GM10266 (cell line): ENCODE results near the gene WDR48.

Source experiments
- DNase-seq: peaks from one replicate; pipeline ENCODE4 v3.0.0; 2012; ENCODE audit errors: extremely low spot score
- CTCF ChIP-seq: IDR thresholded peaks from 2 replicates; pipeline ENCODE4 v1.5.1; 2012; ENCODE audit warnings: mild to moderate bottlenecking, low read depth; ENCODE audit not compliant: control insufficient read depth, insufficient read depth; ENCODE audit errors: missing control alignments

Gene WDR48

DNA sequence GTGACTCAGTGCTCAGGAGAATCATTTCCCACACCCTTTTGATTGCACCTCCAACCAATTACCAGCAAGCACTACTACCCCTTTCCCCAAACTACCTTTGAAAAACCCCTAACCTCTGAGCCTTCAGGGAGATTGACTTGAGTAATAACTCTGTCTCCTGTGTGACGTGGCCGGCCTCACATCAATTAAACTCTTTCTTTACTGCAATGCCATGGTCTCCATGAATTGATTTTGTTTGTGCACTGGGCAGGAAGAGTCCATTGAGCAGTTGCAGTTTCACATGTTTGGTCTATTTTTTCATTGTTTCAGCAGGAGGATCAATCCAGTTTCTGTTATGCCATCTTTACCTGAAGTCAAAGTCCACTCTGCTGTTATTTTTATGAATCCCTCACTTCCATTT lies 32.5 kb upstream of the WDR48 start:
- no peak for DNase-seq
- TF ChIP-seq CTCF = no peak

DNA sequence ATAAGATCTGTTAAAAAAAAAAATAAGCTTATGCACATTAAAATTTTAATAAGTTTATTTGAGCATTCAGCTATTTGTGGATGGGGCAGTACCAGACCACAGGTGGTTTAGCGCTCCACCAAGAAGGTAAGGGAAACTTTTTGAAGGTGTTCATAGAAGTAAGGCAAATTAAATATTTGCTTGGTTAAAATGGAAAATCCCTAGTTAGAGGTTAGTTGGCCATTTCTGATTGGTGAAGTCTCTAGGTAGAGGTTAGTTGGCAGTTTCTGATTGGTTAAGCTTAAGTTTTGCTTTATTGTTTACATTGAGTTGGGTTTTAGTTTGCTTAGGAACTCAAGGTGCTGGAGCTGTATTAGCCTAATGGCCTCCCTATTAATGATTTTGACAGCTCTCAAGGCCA lies 30.8 kb upstream of the WDR48 start:
- no peak for DNase-seq

DNA sequence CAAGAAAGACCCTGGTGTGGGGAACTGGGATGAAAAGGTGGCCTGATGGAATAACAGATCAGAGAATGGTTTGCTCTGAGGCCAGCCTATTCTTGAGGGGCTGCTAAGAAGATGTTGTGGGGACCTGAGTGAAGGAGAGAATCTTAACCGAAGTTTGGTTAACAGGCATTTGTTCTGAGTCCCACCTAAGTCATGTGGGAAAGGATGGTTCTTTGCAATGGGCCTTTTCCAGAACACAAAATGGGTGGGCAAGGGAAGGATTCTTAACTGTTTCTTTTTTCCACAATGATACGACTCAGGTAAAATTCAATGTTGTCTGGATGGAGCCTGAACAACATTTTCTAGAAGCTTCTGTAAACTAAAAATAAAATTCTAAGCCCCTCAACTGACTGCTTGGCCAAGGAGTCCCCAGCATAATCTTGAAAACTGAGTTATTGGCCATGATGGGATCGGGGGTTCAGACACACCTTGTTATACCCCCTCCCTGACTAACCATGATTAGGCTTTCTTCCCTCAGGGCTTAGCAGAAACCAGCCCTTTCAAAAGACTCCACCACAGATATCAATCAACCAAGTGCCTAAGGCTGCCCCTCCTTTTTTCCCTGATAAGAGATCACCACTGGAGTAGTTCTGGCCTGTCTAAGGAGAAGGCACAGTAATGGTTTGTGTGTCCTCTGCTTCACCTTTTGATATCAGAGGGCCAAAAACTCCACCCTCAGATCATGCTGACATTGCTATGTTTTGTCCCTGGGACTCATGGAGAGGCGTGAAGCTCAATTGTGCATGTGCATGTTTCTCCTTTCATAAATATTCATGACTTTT lies 30.1 kb upstream of the WDR48 start:
- no peak for TF ChIP-seq CTCF

More for the DNA sequence above, 30.8 kb upstream of the WDR48 start:
- TF ChIP-seq CTCF = no peak

GRCh38 chr3:39022286-39022630 lies 29.6 kb upstream of the WDR48 start:
- DNase-seq = no peak
- no peak for TF ChIP-seq CTCF

More for the DNA sequence above, 30.1 kb upstream of the WDR48 start:
- no peak for DNase-seq

DNA sequence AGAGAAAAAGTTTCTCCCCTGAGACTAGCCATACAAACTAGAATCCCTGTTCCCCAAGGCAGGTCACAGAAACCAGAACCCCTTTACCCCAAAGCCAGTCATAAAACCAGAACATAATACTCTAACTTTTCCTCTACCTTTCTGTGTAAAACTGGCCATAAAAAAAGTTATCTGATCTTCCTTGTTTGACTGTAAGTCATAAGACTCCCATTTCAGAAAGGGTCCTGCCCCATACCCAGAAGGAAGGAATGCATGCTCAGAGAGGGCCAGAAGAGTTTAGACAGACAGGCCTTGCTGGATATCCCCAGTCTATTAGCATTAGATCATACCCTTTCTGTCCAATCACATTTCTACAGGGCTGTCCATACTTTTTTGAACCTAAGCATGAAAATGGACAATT lies 27.3 kb upstream of the WDR48 start:
- DNase-seq = no peak
- no peak for TF ChIP-seq CTCF

- no peak for DNase-seq
- TF ChIP-seq CTCF = no peak
Observed at GRCh38 chr3:39025222-39025970, 26.4 kb upstream of the WDR48 start.

DNA sequence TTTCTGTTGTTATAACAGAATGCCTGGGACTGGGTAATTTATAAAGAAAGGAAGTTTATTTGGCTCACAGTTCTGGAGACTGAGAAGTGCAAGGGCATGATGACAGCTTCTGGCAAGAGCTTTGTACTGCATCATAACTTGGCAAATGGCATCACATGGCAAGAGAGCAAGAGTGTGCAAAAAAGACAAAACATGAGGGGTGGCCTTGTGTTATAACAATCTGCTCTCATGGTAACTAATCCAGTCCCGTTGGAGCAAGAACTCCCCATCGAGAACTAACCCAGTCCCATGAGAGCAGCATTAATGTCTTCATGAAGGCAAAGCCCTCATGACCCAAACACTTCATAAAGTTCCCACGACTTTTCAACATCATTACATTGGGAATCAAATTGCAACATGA lies 23.3 kb upstream of the WDR48 start:
- no peak for TF ChIP-seq CTCF
- DNase-seq = no peak
